ENCODE measurements around the gene L2HGDH. TPM values are rescaled to one million over a fixed set of nuclear protein-coding genes. Genes with fewer than 3 reads are reported as not detected.

Gene L2HGDH
- polyA plus RNA-seq, 1 donor (not counting 4 experiments of a cell fraction or from before 2014, with no cell fraction given), result 7.9 TPM

- H2AFZ ChIP-seq (ENCODE audit: control insufficient read depth, low read length), result no peak overlapping the region
- FAIRE-seq (no peak), DNase-seq (ENCODE audit: low read depth, low spot score) (no peak)
- H3K9ac ChIP-seq (ENCODE audit: control insufficient read depth, extremely low read depth, insufficient read depth, low read length), result no peak overlapping the region
- no peak overlapping the region for H3K27ac ChIP-seq (ENCODE audit: control insufficient read depth, insufficient read depth, low read length)
- H3K79me2 ChIP-seq (ENCODE audit: control insufficient read depth, insufficient read depth, low read length), result no peaks in the 10 kb centered on the region
- no peaks in the 10 kb centered on the region for H3K27me3 ChIP-seq (ENCODE audit: control insufficient read depth, extremely low read depth, insufficient read depth, low read length)
- no peak overlapping the region for H3K4me2 ChIP-seq (ENCODE audit: control insufficient read depth, extremely low read depth, insufficient read depth, low read depth, low read length)
- H4K20me1 ChIP-seq (ENCODE audit: control insufficient read depth, extremely low read depth, insufficient read depth, low read length), result no peaks in the 10 kb centered on the region
- no peaks in the 10 kb centered on the region for H3K9me3 ChIP-seq (ENCODE audit: control insufficient read depth, low read depth, low read length)
- dilution Hi-C loops (cut with MboI; ENCODE audit: extremely low pct_ligation_motif_present, low sequenced_read_pairs), result no loop called here
- peaks cover 25% of the 10 kb centered on the region for H3K4me1 ChIP-seq (ENCODE audit: control insufficient read depth, extremely low read depth, insufficient read depth, low read length)
- H3K9me1 ChIP-seq (ENCODE audit: control insufficient read depth, extremely low read depth, insufficient read depth, low read length), result peaks cover 2% of the 10 kb centered on the region
- peaks cover 2 to 4% of the 10 kb centered on the region in 2 experiments for H3K36me3 ChIP-seq (ENCODE audit: control insufficient read depth in 2 of 2, extremely low read depth in 1 of 2, insufficient read depth in 2 of 2, low read length in 2 of 2)
- TF ChIP-seq EZH2 (IDR thresholded peaks at IDR 0.05; ENCODE audit: low read length), result no peak
- TF ChIP-seq CTCF (optimal IDR thresholded peaks at IDR 0.05 in 1 of 3, IDR thresholded peaks at IDR 0.05 in 1 of 3, conservative IDR thresholded peaks at IDR 0.05 in 1 of 3; ENCODE audit: extremely low read depth in 1 of 3, insufficient read depth in 2 of 3, low read length in 3 of 3), result no peak
- no peak overlapping the region for H3K4me3 ChIP-seq (ENCODE audit: control insufficient read depth in 2 of 3, extremely low read depth in 1 of 3, insufficient read depth in 2 of 3, low read depth in 1 of 3, low read length in 3 of 3)
Measured at GRCh38 chr14:50334211-50334610, 22.2 kb upstream of the L2HGDH start.

- peaks cover 2% of the 10 kb centered on the region for H3K9me1 ChIP-seq (ENCODE audit: control insufficient read depth, extremely low read depth, insufficient read depth, low read length)
- H3K9ac ChIP-seq (ENCODE audit: control insufficient read depth, extremely low read depth, insufficient read depth, low read length), result no peak overlapping the region
- no peaks in the 10 kb centered on the region for H3K79me2 ChIP-seq (ENCODE audit: control insufficient read depth, insufficient read depth, low read length)
- no peaks in the 10 kb centered on the region for H3K9me3 ChIP-seq (ENCODE audit: control insufficient read depth, low read depth, low read length)
- dilution Hi-C loops (cut with MboI; ENCODE audit: extremely low pct_ligation_motif_present, low sequenced_read_pairs), result no loop called here
- no peaks in the 10 kb centered on the region for H4K20me1 ChIP-seq (ENCODE audit: control insufficient read depth, extremely low read depth, insufficient read depth, low read length)
- TF ChIP-seq EZH2 (IDR thresholded peaks at IDR 0.05; ENCODE audit: low read length) (no peak), CTCF (optimal IDR thresholded peaks at IDR 0.05 in 1 of 3, IDR thresholded peaks at IDR 0.05 in 1 of 3, conservative IDR thresholded peaks at IDR 0.05 in 1 of 3; ENCODE audit: extremely low read depth in 1 of 3, insufficient read depth in 2 of 3, low read length in 3 of 3) (no peak)
- peaks cover 25% of the 10 kb centered on the region for H3K4me1 ChIP-seq (ENCODE audit: control insufficient read depth, extremely low read depth, insufficient read depth, low read length)
- peaks cover 2 to 4% of the 10 kb centered on the region in 2 experiments for H3K36me3 ChIP-seq (ENCODE audit: control insufficient read depth in 2 of 2, extremely low read depth in 1 of 2, insufficient read depth in 2 of 2, low read length in 2 of 2)
- peak overlapping the region; percentile 14 for H3K4me2 ChIP-seq (ENCODE audit: control insufficient read depth, extremely low read depth, insufficient read depth, low read depth, low read length)
- no peaks in the 10 kb centered on the region for H3K27me3 ChIP-seq (ENCODE audit: control insufficient read depth, extremely low read depth, insufficient read depth, low read length)
- no peak overlapping the region for H3K4me3 ChIP-seq (ENCODE audit: control insufficient read depth in 2 of 3, extremely low read depth in 1 of 3, insufficient read depth in 2 of 3, low read depth in 1 of 3, low read length in 3 of 3)
- peak overlapping the region; percentile 61 for H2AFZ ChIP-seq (ENCODE audit: control insufficient read depth, low read length)
- H3K27ac ChIP-seq (ENCODE audit: control insufficient read depth, insufficient read depth, low read length), result peak overlapping the region; percentile 37
- FAIRE-seq (peak; percentile 69), DNase-seq (ENCODE audit: low read depth, low spot score) (no peak)
Measured at GRCh38 chr14:50333014-50333509, 21.0 kb upstream of the L2HGDH start.

All from keratinocyte (primary cell).